GM19193 (cell line): ENCODE data around the gene ARHGAP21.
A peak's percentile ranks its signal among the peaks of the same experiment; 100 is the strongest.

Experiments used
- POLR2A ChIP-seq: IDR thresholded peaks from 4 replicates; pipeline ENCODE4 v1.6.1; 2011; ENCODE audit not compliant: insufficient read depth, insufficient read length; ENCODE audit errors: extremely low read depth

Gene ARHGAP21

DNA sequence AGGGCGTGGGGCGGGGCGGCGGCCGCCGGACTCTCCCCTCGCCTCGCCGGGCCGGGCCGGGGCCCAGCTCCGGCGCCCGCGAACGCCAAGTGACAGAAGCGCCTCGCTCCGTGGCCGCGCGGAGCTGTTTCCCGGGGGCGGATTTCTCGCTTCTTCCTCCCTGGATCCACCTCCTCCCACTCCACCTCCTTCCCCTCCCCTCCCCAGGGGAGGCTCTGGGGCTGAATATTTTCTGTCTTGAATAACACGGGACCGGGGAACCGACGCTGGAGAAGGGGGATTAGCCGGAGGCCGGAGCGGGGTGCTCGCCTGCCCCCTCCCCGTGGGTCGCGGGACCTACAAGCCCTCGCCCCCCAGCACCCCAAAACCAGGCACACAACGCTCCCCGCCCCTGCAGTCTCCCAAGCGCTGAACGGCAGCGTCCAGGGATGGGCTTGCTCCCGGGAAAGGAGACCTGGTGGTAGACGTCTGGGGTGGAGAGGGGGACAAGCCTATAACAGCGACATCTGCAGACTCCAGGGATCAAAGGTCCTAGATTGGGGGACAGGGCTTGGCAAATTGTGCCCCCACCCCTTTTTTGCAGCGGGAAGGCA, at the start of gene ARHGAP21:
TSS of gene ARHGAP21 (minus strand) at position 100 of the 593 bp plus-strand sequence. CDS start 1,988 bp downstream, outside the sequence.
- peak; percentile 30 for TF ChIP-seq POLR2A

DNA sequence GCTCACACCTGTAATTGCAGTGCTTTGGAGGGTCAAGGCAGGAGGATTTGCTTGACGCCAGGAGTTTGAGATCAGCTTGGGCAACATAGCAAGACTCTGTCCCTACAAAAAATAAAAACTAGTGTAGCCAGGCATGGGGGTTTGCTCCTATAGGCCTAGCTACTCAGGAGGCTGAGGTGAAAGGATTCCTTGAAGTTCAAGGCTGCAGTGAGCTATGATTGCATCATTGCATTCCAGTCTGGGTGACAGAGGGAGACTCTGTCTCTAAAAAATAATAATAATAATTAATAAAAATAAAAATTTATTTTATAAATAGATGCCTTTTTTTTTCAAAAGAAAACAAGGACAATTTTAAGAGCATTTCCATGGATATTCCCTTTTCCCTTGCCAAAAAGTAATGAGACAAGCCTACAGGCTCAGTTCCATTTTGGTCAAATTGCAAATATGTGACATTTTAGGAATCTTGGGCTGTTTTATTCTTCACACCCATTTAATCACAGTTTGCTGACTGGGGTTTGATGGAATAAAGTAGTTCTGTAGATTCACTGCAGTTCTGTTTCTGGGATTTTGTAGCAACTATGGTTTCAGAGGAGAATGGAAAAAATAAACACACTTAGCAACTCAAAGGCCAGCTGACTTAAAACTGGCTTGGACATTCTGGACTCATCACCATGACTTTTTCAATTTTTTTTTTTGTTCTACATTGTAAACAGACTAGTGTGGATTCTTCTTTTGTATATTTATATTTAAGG, 48.4 kb upstream of the ARHGAP21 start:
- TF ChIP-seq POLR2A: no peak

DNA sequence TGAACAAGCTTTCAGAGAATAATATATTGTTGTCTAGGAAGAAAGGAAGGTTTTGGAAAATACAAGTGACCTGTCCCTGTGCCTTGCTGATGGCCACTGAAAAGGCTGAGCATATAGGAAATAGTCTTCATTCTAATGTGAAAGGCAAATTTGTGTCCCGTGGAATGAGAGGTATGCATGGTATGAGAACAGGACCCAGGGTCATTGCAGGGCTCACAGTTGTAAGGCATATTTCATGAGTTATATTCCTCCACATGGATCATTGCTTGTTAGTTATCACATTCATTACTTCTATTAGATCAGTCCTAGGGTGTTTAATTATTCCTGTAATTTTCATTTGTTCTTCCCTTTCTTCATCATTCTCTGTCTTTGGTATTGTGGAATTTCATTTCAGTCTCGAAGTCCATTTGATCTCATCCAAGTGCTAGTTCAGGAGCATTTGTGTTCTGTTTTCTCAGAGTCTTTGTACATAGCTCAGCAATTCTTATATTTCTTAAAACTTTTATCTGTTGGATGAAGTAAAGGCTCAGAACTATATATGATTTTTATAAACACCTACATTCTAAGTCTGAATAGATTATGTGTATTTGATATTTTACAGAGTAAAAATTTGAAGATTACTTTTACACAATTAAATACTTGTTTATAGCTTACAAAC, 39.4 kb upstream of the ARHGAP21 start:
- no peak for TF ChIP-seq POLR2A

DNA sequence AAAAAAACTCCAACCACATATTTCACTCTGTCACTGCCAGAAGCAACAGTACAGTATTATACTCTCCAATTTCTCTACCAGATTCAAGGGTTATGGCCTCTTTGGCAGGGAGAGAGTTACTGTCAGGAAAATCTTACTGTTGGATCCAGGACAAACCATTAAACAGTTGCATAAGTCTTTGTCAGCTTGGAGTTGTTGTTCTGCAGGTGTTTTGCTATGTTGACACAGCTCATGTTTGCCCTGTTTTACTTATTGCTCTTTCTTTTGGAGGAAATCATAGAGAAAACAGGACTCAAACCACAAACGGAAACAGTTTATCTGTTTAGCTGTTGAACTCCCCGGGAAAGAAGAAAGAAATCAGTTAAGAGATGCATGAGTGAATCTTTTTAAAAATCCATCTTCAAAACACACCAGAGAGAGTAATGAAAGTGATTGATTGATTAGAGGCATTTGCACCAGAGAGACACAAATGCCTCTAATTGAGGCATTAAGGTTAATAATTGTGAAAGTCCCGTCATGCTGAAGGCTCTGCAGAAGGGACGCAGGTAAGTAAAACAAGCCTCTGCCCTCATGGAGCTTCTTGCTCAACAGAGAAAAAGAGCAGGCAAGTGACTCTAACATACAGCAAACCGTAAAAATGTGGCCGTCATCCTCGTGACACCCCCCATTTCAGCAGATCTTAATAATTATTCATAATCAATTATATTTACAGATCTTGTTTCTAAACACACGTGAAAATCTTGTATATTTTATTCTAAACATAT, 38.7 kb upstream of the ARHGAP21 start:
- TF ChIP-seq POLR2A: no peak

DNA sequence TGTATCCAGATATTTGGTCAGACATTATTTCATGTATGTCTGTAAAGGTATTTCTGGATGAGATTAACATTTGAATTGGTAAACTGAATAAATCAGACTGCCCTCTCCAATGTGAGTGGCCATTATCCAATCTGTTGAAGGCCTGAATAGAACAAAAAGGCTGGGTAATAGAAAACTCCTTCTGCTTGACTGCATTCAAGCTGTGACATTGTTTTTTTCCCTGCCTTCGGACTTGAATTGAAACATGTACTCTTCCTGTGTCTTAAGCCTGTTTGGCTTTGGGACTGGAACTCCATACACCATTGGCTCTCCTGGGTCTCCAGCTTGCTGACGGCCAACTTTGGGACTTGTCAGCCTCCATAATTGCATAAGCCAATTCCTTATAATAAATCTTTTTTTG, 36.0 kb upstream of the ARHGAP21 start:
- no peak for TF ChIP-seq POLR2A

- TF ChIP-seq POLR2A: no peak
Observed at GRCh38 chr10:24756283-24756682, 32.6 kb upstream of the ARHGAP21 start.

- TF ChIP-seq POLR2A: no peak
Observed at GRCh38 chr10:24751716-24752115, 28.0 kb upstream of the ARHGAP21 start.

- TF ChIP-seq POLR2A: no peak
Observed at GRCh38 chr10:24750695-24751094, 27.0 kb upstream of the ARHGAP21 start.

DNA sequence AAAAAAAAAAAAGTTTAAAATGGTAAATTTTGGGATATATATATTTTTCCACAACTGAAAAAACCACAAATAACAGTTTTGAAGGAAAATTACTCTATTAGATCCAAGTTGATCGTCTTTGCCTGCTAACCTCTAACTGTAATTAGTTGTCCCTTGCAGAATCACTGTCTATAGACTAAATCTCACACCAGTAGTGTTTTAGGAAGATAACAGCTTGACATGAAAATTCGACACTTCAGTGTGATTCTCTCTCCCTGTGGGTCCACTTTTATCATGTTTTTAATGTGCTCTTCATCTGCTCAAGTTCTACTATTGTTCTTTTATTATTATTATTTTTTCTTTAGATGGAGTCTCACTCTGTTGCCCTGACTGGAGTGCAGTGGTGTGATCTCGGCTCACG, 24.5 kb upstream of the ARHGAP21 start:
- no peak for TF ChIP-seq POLR2A

DNA sequence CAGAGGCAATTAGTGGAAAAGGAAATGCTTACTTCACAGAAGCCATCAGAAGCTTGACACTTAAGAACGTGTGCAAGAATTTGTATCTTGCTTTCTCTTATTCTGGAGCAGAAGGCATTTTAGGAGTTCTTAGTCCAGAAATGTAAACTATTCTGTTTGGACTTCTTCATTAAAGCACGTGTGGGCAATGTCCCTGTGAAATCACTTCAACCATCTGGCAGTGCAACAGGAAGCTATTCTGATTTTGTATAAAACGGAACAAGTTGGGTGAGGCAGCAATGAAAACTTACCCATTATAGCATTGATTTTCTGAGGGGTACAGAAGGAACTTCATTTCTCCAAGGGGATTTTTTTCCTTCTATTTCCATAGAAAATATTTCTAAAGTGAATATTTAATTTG, 21.3 kb upstream of the ARHGAP21 start:
- TF ChIP-seq POLR2A: no peak

- no peak for TF ChIP-seq POLR2A
Observed at GRCh38 chr10:24740714-24741113, 17.0 kb upstream of the ARHGAP21 start.

DNA sequence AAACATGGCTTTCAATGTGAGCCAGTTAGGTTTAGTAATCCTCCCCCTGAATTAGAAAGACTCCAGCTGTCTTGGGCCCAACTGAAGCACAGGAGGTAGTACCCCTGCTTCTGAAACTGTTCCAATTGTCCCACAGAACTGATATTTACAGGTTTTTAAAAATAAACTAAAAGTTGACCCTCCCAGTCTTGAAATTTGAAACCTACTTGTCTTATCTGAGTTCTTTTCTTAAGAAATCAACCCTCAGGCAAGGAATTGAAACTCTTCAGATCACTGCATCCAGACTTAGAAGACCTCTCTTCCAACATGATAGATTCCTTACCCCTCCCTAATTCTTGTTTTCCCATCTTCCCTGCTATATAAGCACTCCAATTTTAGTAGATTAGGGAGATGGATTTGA, 13.3 kb upstream of the ARHGAP21 start:
- no peak for TF ChIP-seq POLR2A

GRCh38 chr10:24731942-24732341, 8.3 kb upstream of the ARHGAP21 start:
- no peak for TF ChIP-seq POLR2A

DNA sequence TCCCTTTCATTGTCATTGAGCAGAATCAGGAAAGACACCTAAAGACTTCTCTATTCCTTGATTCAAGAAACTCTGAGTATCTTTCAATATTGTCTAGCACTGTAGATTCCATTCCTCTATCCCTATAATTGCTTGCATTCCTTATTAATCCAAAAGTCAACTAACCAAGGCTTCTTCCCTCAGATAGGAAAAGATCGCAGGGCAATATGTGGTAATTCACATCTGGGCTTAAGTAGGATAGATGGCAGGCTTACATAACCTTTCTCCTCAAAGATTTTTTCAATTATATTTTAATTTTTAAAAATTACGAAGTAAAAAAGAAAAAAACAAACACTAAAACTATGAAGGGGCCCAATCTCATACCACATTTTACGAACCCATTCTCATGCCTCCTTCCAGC, 7.1 kb upstream of the ARHGAP21 start:
- no peak for TF ChIP-seq POLR2A

- no peak for TF ChIP-seq POLR2A
Observed at GRCh38 chr10:24727786-24728185, 4.1 kb upstream of the ARHGAP21 start.
